Neural cell (in vitro differentiated cells): ENCODE data around the gene LIG1. TPM values are rescaled to one million over a fixed set of nuclear protein-coding genes. Genes with fewer than 3 reads are reported as not detected.

Experiments used
- H2AFZ ChIP-seq: fragments of 200-600, 300-800 bp; sonication (generic), shearing (Covaris generic); 2 replicates; pipeline ENCODE4 v1.6.0; 2014; ENCODE audit warnings: low read depth, mild to moderate bottlenecking, antibody characterized with exemption, low read length, moderate library complexity
- H3F3A ChIP-seq: fragments of 200-600 bp; shearing (Covaris generic); 2 replicates; pipeline ENCODE4 v1.6.1; 2016; ENCODE audit warnings: mild to moderate bottlenecking, moderate library complexity, mixed read lengths, antibody characterized with exemption, low read length; ENCODE audit not compliant: insufficient read depth, poor library complexity, severe bottlenecking
- H3K27ac ChIP-seq: fragments of 200-600, 300-800 bp; sonication (generic), shearing (Covaris generic); 2 replicates; pipeline ENCODE4 v1.5.1; 2014; ENCODE audit warnings: mild to moderate bottlenecking, low read length, moderate library complexity
- H3K27me3 ChIP-seq: fragments of 300-800, 200-600 bp; sonication (generic), shearing (Covaris generic); 2 replicates; pipeline ENCODE4 v1.6.0; 2014; ENCODE audit warnings: mild to moderate bottlenecking, low read depth, low read length, moderate library complexity; ENCODE audit not compliant: insufficient read depth
- H3K36me3 ChIP-seq: fragments of 300-800, 200-600 bp; sonication (generic), shearing (Covaris generic); 2 replicates; pipeline ENCODE4 v1.5.1; 2014; ENCODE audit warnings: mild to moderate bottlenecking, antibody characterized with exemption, low read length, moderate library complexity; ENCODE audit not compliant: insufficient read depth
- H3K4me2 ChIP-seq: fragments of 300-800, 200-600 bp; sonication (generic), shearing (Covaris generic); 2 replicates; pipeline ENCODE4 v1.6.0; 2014; ENCODE audit warnings: mild to moderate bottlenecking, low read length
- H3K4me3 ChIP-seq: fragments of 300-800, 200-600 bp; sonication (generic), shearing (Covaris generic); 2 replicates; pipeline ENCODE4 v1.5.1; 2014; ENCODE audit warnings: mild to moderate bottlenecking, low read length, moderate library complexity
- H3K79me2 ChIP-seq: fragments of 200-600 bp; shearing (Covaris generic); replicated peaks from 2 replicates; pipeline ENCODE4 v1.6.0; 2014; ENCODE audit warnings: mild to moderate bottlenecking, low read length, moderate library complexity; ENCODE audit not compliant: insufficient read depth
- H3K9ac ChIP-seq: fragments of 300-800, 200-600 bp; sonication (generic), shearing (Covaris generic); 2 replicates; pipeline ENCODE4 v1.6.1; 2016; ENCODE audit warnings: mild to moderate bottlenecking, low read length, mixed read lengths
- H3K9me2 ChIP-seq: fragments of 200-600 bp; shearing (Covaris generic); 2 replicates; pipeline ENCODE4 v1.6.1; 2016; ENCODE audit warnings: mild to moderate bottlenecking, low read length, mixed read lengths; ENCODE audit not compliant: insufficient read depth
- H3K9me3 ChIP-seq: fragments of 200-600, 300-800 bp; sonication (generic), shearing (Covaris generic); 2 replicates; pipeline ENCODE4 v1.6.1; 2016; ENCODE audit warnings: mild to moderate bottlenecking, mixed run types, low read length, moderate library complexity, mixed read lengths
- H4K20me1 ChIP-seq: fragments of 200-600 bp; shearing (Covaris generic); 2 replicates; pipeline ENCODE4 v1.6.1; 2016; ENCODE audit warnings: mild to moderate bottlenecking, mixed run types; ENCODE audit not compliant: insufficient read depth
- EP300 ChIP-seq: fragments of 450-650 bp; conservative IDR thresholded peaks from 2 replicates; pipeline ENCODE4 v1.6.1; 2014; ENCODE audit warnings: antibody characterized with exemption, mild to moderate bottlenecking, moderate library complexity; ENCODE audit not compliant: poor library complexity, severe bottlenecking
- EZH2 ChIP-seq: fragments of 200-600, 300-800 bp; shearing (Covaris generic), sonication (generic); IDR thresholded peaks from 2 replicates; pipeline ENCODE4 v1.6.1; 2014; ENCODE audit warnings: antibody characterized with exemption, low read length, borderline replicate concordance, mild to moderate bottlenecking; ENCODE audit not compliant: insufficient read depth, poor library complexity, severe bottlenecking
- MXI1 ChIP-seq: fragments of 450-650 bp; conservative IDR thresholded peaks from 2 replicates; pipeline ENCODE4 v1.6.1; 2014; ENCODE audit warnings: antibody characterized with exemption, mild to moderate bottlenecking; ENCODE audit not compliant: poor library complexity, severe bottlenecking
- POLR2AphosphoS5 ChIP-seq: IDR thresholded peaks from 2 replicates; pipeline ENCODE4 v1.6.1; 2012
- RAD21 ChIP-seq: fragments of 450-650 bp; conservative IDR thresholded peaks from 2 replicates; pipeline ENCODE4 v1.6.1; 2014; ENCODE audit warnings: antibody characterized with exemption, mild to moderate bottlenecking, moderate library complexity
- SMC3 ChIP-seq: fragments of 450-650 bp; conservative IDR thresholded peaks from 2 replicates; pipeline ENCODE4 v1.6.1; 2014; ENCODE audit warnings: antibody characterized with exemption, mild to moderate bottlenecking, moderate library complexity; ENCODE audit not compliant: poor library complexity
- TAF1 ChIP-seq: IDR thresholded peaks from 2 replicates; pipeline ENCODE4 v1.6.1; 2012; ENCODE audit warnings: low read depth
- polyA plus RNA-seq: library from polyadenylated mRNA; depleted of rRNA; stranded (reverse); fragments of >200 nt; gene quantifications from 2 replicates; pipeline ENCODE4 v1.2.3, GENCODE V29; 2014
- TF ChIP-seq, protein P1 (sequence below): IDR thresholded peaks from 2 replicates; pipeline ENCODE4 v1.6.1; 2012; ENCODE audit warnings: borderline replicate concordance
- TF ChIP-seq, protein P2 (sequence below): fragments of 450-650 bp; IDR thresholded peaks from 2 replicates; pipeline ENCODE4 v1.5.1; 2014; ENCODE audit warnings: antibody characterized with exemption, mild to moderate bottlenecking, moderate library complexity; ENCODE audit not compliant: poor library complexity, severe bottlenecking

LIG1 gene
- polyA plus RNA-seq, 1 donor from 2014 or later = 33.9 TPM

DNA sequence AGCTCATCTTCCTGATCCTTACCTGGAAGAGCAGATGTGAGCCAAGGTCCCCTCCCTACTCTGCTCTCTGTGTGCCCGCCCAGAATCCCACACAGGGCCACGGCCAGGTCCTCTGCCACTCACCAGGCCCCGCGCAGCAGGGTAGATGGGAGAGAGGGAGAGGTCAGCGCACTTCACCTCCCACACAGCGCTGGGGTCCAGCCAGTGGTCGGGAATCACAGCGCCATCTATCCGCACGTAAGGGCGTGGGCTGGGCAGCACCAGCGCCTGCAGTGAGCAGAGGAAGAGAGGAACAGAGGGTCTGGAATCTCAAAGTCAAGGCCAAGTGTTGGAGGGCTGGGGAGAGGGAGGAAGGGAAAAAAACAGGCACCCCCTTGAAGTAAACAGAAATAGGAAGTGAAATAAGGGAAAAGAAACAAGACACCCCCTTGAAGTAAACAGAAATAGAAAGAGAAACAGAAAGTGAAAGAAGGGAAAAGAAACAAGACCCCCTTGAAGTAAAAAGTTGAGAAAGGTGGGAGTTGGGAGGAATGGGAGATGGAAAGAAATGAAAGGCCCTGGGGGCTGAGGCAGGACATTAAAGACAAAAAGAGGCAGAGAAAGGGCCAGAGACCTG is 52.5 kb downstream of the LIG1 start:
- Histone ChIP-seq H3K9me2 (no peaks in the 10 kb centered on the region), H3K9ac (no peak overlapping the region), H3K9me3 (no peaks in the 10 kb centered on the region), H3K27me3 (no peaks in the 10 kb centered on the region), H3K27ac (no peak overlapping the region), H3K4me3 (no peak overlapping the region), H2AFZ (no peak overlapping the region), H4K20me1 (no peaks in the 10 kb centered on the region), H3K4me2 (no peak overlapping the region), H3K36me3 (no peaks in the 10 kb centered on the region), H3F3A (no peaks in the 10 kb centered on the region), H3K79me2 (no peaks in the 10 kb centered on the region)
- TF ChIP-seq EP300 (no peak), POLR2AphosphoS5 (no peak), SMC3 (no peak), MXI1 (no peak), EZH2 (no peak), TAF1 (no peak), RAD21 (no peak)
- TF ChIP-seq, protein P1, sequence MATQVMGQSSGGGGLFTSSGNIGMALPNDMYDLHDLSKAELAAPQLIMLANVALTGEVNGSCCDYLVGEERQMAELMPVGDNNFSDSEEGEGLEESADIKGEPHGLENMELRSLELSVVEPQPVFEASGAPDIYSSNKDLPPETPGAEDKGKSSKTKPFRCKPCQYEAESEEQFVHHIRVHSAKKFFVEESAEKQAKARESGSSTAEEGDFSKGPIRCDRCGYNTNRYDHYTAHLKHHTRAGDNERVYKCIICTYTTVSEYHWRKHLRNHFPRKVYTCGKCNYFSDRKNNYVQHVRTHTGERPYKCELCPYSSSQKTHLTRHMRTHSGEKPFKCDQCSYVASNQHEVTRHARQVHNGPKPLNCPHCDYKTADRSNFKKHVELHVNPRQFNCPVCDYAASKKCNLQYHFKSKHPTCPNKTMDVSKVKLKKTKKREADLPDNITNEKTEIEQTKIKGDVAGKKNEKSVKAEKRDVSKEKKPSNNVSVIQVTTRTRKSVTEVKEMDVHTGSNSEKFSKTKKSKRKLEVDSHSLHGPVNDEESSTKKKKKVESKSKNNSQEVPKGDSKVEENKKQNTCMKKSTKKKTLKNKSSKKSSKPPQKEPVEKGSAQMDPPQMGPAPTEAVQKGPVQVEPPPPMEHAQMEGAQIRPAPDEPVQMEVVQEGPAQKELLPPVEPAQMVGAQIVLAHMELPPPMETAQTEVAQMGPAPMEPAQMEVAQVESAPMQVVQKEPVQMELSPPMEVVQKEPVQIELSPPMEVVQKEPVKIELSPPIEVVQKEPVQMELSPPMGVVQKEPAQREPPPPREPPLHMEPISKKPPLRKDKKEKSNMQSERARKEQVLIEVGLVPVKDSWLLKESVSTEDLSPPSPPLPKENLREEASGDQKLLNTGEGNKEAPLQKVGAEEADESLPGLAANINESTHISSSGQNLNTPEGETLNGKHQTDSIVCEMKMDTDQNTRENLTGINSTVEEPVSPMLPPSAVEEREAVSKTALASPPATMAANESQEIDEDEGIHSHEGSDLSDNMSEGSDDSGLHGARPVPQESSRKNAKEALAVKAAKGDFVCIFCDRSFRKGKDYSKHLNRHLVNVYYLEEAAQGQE = no peak
- TF ChIP-seq, protein P2, sequence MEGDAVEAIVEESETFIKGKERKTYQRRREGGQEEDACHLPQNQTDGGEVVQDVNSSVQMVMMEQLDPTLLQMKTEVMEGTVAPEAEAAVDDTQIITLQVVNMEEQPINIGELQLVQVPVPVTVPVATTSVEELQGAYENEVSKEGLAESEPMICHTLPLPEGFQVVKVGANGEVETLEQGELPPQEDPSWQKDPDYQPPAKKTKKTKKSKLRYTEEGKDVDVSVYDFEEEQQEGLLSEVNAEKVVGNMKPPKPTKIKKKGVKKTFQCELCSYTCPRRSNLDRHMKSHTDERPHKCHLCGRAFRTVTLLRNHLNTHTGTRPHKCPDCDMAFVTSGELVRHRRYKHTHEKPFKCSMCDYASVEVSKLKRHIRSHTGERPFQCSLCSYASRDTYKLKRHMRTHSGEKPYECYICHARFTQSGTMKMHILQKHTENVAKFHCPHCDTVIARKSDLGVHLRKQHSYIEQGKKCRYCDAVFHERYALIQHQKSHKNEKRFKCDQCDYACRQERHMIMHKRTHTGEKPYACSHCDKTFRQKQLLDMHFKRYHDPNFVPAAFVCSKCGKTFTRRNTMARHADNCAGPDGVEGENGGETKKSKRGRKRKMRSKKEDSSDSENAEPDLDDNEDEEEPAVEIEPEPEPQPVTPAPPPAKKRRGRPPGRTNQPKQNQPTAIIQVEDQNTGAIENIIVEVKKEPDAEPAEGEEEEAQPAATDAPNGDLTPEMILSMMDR = no peak

DNA sequence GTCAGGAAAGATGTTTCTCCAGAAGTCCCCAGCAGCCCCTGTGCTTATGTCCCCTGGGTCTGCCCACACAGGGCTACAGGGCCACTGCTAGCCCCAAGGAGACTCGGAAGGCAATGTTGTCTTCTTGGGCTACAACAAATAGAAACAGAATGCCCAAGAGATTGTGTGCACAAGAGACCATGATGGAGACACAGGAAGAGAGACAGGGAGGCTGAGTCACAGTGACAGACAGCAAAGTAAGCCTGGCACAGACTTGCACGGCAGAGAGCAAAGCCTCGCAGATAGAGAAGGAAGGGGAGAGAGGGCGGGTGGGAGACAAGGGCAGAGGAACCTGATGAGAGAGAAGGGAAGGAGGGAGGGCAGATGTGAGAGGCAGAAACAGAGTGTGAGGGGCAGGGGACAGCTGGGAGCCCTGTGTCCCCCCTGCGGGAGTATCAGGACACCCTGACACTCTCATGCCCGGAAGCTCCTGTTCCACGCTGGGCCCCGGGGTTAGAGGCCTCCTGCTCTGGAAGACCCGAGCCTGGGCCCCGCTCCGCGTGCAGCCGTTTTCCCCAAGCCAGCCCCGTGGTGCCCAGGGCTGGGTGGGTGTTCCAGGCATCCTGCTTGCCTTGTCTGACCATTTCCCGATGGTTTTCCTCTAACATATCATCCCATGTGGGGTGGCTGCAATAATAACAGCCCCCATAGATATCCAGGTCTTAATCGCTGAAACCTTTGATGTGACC is 56.8 kb downstream of the LIG1 start:
- H3F3A ChIP-seq = no peaks in the 10 kb centered on the region
- H3K9me3 ChIP-seq = no peaks in the 10 kb centered on the region
- no peak overlapping the region for H2AFZ ChIP-seq
- no peaks in the 10 kb centered on the region for H4K20me1 ChIP-seq
- H3K4me3 ChIP-seq = no peak overlapping the region
- no peaks in the 10 kb centered on the region for H3K79me2 ChIP-seq
- no peak overlapping the region for H3K27ac ChIP-seq
- no peaks in the 10 kb centered on the region for H3K36me3 ChIP-seq
- TF ChIP-seq POLR2AphosphoS5 = no peak
- TF ChIP-seq TAF1 = no peak
- TF ChIP-seq EZH2 = no peak
- no peak for TF ChIP-seq MXI1
- no peak for TF ChIP-seq EP300
- no peak for TF ChIP-seq SMC3
- TF ChIP-seq RAD21 = no peak
- TF ChIP-seq, protein P2 = no peak
- TF ChIP-seq, protein P1 = no peak
- H3K9me2 ChIP-seq = no peaks in the 10 kb centered on the region
- H3K4me2 ChIP-seq = no peak overlapping the region
- no peaks in the 10 kb centered on the region for H3K27me3 ChIP-seq
- no peak overlapping the region for H3K9ac ChIP-seq
